HFFc6 (cell line): Measurements from ENCODE around the gene ANKS6. TPM values are rescaled to one million over a fixed set of nuclear protein-coding genes. Genes with fewer than 3 reads are reported as not detected.

Experiments used
- DNase-seq: peaks from one replicate; pipeline ENCODE4 v3.0.0-alpha.2; 2018
- H3K27ac Mint-ChIP-seq: 2 replicates; pipeline ENCODE4 v1.8.0; 2020; ENCODE audit warnings: mild to moderate bottlenecking, mixed read lengths
- H3K27me3 Mint-ChIP-seq: 2 replicates; pipeline ENCODE4 v1.8.0; 2021; ENCODE audit warnings: mild to moderate bottlenecking, moderate library complexity, mixed read lengths; ENCODE audit not compliant: insufficient read depth
- H3K36me3 Mint-ChIP-seq: 2 replicates; pipeline ENCODE4 v1.8.0; 2021; ENCODE audit warnings: low read depth, mixed read lengths
- H3K4me1 Mint-ChIP-seq: 2 replicates; pipeline ENCODE4 v1.8.0; 2020; ENCODE audit warnings: low read depth, mixed read lengths
- H3K4me3 Mint-ChIP-seq: 2 replicates; pipeline ENCODE4 v1.8.0; 2020; ENCODE audit warnings: mild to moderate bottlenecking, moderate library complexity, mixed read lengths
- H3K9me3 Mint-ChIP-seq: 2 replicates; pipeline ENCODE4 v1.8.0; 2020; ENCODE audit warnings: mild to moderate bottlenecking, mixed read lengths
- total RNA-seq, 6 experiments: library from RNA; stranded (reverse); fragmentation: NEBNext Ultra II Directional; extraction: Animal tissue kit (Norgen Biotek cat#: 25700); gene quantifications; 2 replicates in 1 of 6; 3 replicates in 5 of 6; pipeline ENCODE4 v1.2.3, GENCODE V29; 2021
- TF ChIP-seq, protein P1 (sequence below): fragments of 200-600 bp; sonication (generic); IDR thresholded peaks from 2 replicates; pipeline ENCODE4 v1.5.0; 2021; ENCODE audit warnings: antibody characterized with exemption, mild to moderate bottlenecking

Gene ANKS6
- total RNA-seq, 6 experiments from 2014 or later, result 12.7 to 16.6 (median 14.8) TPM

DNA sequence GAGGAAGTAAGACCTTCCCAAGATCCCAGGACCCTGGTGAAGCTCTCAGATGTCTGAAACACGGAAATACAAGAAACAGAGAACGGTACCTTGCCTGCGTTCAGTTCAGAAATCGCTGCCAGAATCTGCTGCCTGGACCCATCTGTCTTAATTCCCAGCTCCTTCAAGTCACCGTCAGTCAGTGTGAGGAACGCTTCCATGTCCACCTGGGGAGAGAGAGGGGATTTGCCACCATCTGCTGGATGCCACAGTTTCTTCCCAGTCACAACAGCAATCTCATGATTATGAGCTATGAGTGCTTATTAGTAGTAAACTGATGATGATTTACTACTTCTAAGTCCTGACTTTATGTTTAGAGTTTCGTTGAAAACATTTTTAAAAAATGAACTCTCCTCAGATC lies 50.9 kb downstream of the ANKS6 start:
- Mint-ChIP-seq H3K9me3 (no peaks in the 10 kb centered on the region), H3K4me1 (peaks cover 25% of the 10 kb centered on the region)
- TF ChIP-seq, protein P1, sequence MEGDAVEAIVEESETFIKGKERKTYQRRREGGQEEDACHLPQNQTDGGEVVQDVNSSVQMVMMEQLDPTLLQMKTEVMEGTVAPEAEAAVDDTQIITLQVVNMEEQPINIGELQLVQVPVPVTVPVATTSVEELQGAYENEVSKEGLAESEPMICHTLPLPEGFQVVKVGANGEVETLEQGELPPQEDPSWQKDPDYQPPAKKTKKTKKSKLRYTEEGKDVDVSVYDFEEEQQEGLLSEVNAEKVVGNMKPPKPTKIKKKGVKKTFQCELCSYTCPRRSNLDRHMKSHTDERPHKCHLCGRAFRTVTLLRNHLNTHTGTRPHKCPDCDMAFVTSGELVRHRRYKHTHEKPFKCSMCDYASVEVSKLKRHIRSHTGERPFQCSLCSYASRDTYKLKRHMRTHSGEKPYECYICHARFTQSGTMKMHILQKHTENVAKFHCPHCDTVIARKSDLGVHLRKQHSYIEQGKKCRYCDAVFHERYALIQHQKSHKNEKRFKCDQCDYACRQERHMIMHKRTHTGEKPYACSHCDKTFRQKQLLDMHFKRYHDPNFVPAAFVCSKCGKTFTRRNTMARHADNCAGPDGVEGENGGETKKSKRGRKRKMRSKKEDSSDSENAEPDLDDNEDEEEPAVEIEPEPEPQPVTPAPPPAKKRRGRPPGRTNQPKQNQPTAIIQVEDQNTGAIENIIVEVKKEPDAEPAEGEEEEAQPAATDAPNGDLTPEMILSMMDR, result no peak

GRCh38 chr9:98743818-98744611 lies 52.3 kb downstream of the ANKS6 start:
- TF ChIP-seq, protein P1, result no peak
- Mint-ChIP-seq H3K27me3 (no peaks in the 10 kb centered on the region; the same call in 1 of the 2 replicates), H3K4me1 (peaks cover 25% of the 10 kb centered on the region), H3K4me3 (no peak overlapping the region), H3K9me3 (no peaks in the 10 kb centered on the region), H3K36me3 (peaks cover 17% of the 10 kb centered on the region), H3K27ac (no peak overlapping the region)
- no peak for DNase-seq

More for the DNA sequence above, 50.9 kb downstream of the ANKS6 start:
- Mint-ChIP-seq H3K27me3 (no peaks in the 10 kb centered on the region; the same call in none of the 2 replicates), H3K36me3 (peaks cover 25% of the 10 kb centered on the region), H3K4me3 (no peak overlapping the region), H3K27ac (no peak overlapping the region)
- DNase-seq, result no peak

GRCh38 chr9:98743329-98743728 lies 53.0 kb downstream of the ANKS6 start:
- H3K36me3 Mint-ChIP-seq, result peaks cover 10% of the 10 kb centered on the region; the same call in 1 of the 2 replicates
- no peak for DNase-seq
- no peak overlapping the region for H3K4me3 Mint-ChIP-seq
- H3K9me3 Mint-ChIP-seq, result no peaks in the 10 kb centered on the region
- peaks cover 25% of the 10 kb centered on the region for H3K4me1 Mint-ChIP-seq
- no peaks in the 10 kb centered on the region; the same call in 1 of the 2 replicates for H3K27me3 Mint-ChIP-seq
- TF ChIP-seq, protein P1, result no peak
- H3K27ac Mint-ChIP-seq, result peak overlapping the region; percentile 87; the same call in 1 of the 2 replicates

GRCh38 chr9:98742325-98743280 lies 53.8 kb downstream of the ANKS6 start:
- no peak overlapping the region for H3K4me3 Mint-ChIP-seq
- TF ChIP-seq, protein P1, result no peak
- DNase-seq, result peak; percentile 43
- peaks cover 7% of the 10 kb centered on the region for H3K36me3 Mint-ChIP-seq
- peaks cover 25% of the 10 kb centered on the region for H3K4me1 Mint-ChIP-seq
- peak overlapping the region; percentile 87 for H3K27ac Mint-ChIP-seq
- no peaks in the 10 kb centered on the region; the same call in 1 of the 2 replicates for H3K27me3 Mint-ChIP-seq
- no peaks in the 10 kb centered on the region for H3K9me3 Mint-ChIP-seq

DNA sequence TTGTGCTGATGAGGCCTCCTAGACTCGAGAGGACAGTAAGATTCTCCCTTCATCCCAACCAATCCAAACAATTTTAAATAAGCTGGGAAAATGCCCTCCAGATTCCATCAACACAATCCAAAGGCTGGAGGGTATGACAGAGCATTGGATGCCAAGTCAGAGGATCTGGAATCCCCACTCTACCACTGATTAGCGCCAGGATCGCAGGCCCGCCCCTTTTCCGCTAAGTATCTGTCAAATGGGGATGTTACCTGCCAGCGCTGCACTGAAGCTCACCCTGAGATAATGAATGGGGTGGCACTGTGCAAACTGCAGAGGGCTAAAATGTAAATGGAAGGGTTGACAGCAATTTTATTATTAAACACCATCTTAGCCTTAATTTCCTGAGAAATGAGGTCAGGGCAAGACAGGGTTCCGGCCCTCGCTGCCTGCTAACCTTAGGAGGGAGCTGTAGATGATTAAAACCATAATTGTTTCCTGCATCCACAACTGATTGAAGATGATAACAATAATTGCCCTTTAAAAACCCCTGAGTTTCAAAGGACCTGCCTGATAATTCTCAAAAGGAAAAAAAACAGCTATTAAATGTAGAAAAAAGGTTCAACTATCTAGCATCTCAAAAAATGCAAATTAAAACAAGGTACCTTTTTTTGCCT lies 56.0 kb downstream of the ANKS6 start:
- Mint-ChIP-seq H3K4me1 (peaks cover 25% of the 10 kb centered on the region), H3K27me3 (no peaks in the 10 kb centered on the region; the same call in 1 of the 2 replicates), H3K27ac (no peak overlapping the region), H3K4me3 (no peak overlapping the region), H3K36me3 (peaks cover 22% of the 10 kb centered on the region), H3K9me3 (no peaks in the 10 kb centered on the region)
- no peak for DNase-seq
- TF ChIP-seq, protein P1, result no peak
